ENCODE data around the gene TPK1. TPM values are rescaled to one million over a fixed set of nuclear protein-coding genes. Genes with fewer than 3 reads are reported as not detected.

The TPK1 gene
- polyA plus RNA-seq, 1 donor from 2014 or later, result 3.5 TPM

DNA sequence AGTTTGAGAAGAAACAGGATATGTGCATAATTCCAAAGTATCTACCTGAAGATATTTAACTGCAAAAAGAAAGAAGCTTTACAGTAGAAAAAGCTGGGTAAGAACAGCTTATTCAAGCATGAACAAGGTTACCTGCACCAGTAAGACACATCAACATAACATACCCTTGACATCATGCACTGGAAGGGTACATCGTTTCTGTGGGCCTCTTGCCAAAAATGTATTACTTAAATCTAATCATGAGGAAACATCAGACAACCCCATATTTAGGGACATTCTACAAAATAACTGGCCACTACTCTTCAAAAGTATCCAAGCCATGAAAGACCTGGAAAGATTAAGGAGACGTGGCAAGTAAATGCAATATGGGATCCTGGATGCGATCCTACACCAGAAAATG is 18.9 kb downstream of the TPK1 start:
- Histone ChIP-seq H3K9me3 (ENCODE audit: low read length) (no peaks in the 10 kb centered on the region), H3F3A (ENCODE audit: insufficient read depth, low read length, poor library complexity, severe bottlenecking) (no peaks in the 10 kb centered on the region), H4K20me1 (ENCODE audit: insufficient read depth) (no peaks in the 10 kb centered on the region), H3K9me2 (ENCODE audit: insufficient read depth, low read length) (no peaks in the 10 kb centered on the region), H3K27me3 (ENCODE audit: insufficient read depth, low read depth, low read length) (no peaks in the 10 kb centered on the region), H3K36me3 (ENCODE audit: insufficient read depth, low read length) (no peaks in the 10 kb centered on the region), H2AFZ (ENCODE audit: low read depth, low read length) (no peak overlapping the region), H3K4me3 (ENCODE audit: low read length) (no peak overlapping the region), H3K79me2 (replicated peaks; ENCODE audit: insufficient read depth, low read length) (no peaks in the 10 kb centered on the region), H3K4me2 (ENCODE audit: low read length) (no peak overlapping the region), H3K9ac (ENCODE audit: low read length) (no peak overlapping the region), H3K27ac (ENCODE audit: low read length) (no peak overlapping the region)
- TF ChIP-seq RAD21 (conservative IDR thresholded peaks at IDR 0.05) (no peak), TAF1 (IDR thresholded peaks at IDR 0.05; ENCODE audit: low read depth) (no peak), EZH2 (IDR thresholded peaks at IDR 0.05; ENCODE audit: borderline replicate concordance, insufficient read depth, low read length, poor library complexity, severe bottlenecking) (no peak), CTCF (IDR thresholded peaks at IDR 0.05; ENCODE audit: poor library complexity, severe bottlenecking) (no peak), SMC3 (conservative IDR thresholded peaks at IDR 0.05; ENCODE audit: poor library complexity) (no peak), POLR2AphosphoS5 (IDR thresholded peaks at IDR 0.05) (no peak), EP300 (conservative IDR thresholded peaks at IDR 0.05; ENCODE audit: poor library complexity, severe bottlenecking) (no peak)
- TF ChIP-seq, protein P1, sequence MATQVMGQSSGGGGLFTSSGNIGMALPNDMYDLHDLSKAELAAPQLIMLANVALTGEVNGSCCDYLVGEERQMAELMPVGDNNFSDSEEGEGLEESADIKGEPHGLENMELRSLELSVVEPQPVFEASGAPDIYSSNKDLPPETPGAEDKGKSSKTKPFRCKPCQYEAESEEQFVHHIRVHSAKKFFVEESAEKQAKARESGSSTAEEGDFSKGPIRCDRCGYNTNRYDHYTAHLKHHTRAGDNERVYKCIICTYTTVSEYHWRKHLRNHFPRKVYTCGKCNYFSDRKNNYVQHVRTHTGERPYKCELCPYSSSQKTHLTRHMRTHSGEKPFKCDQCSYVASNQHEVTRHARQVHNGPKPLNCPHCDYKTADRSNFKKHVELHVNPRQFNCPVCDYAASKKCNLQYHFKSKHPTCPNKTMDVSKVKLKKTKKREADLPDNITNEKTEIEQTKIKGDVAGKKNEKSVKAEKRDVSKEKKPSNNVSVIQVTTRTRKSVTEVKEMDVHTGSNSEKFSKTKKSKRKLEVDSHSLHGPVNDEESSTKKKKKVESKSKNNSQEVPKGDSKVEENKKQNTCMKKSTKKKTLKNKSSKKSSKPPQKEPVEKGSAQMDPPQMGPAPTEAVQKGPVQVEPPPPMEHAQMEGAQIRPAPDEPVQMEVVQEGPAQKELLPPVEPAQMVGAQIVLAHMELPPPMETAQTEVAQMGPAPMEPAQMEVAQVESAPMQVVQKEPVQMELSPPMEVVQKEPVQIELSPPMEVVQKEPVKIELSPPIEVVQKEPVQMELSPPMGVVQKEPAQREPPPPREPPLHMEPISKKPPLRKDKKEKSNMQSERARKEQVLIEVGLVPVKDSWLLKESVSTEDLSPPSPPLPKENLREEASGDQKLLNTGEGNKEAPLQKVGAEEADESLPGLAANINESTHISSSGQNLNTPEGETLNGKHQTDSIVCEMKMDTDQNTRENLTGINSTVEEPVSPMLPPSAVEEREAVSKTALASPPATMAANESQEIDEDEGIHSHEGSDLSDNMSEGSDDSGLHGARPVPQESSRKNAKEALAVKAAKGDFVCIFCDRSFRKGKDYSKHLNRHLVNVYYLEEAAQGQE (IDR thresholded peaks at IDR 0.05; ENCODE audit: borderline replicate concordance), result no peak

DNA sequence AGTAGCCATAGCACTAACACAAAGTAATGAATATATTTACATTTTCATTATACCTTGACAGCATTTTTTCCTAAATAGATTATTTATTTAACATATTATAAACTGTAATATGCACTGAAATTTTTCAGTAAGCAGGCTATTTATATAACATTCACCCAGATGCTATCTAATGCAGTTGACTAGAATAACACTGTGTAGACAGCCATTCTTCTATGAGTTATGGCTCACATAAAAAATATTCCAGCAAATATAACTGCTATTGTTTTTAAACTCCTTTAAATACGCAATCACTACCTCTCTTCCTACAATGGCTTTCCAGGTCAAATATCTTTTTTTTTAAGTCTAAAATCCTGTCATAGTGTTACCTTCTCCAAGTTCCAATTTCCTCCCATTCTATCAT is 21.6 kb downstream of the TPK1 start:
- H3K79me2 ChIP-seq (replicated peaks; ENCODE audit: insufficient read depth, low read length), result no peaks in the 10 kb centered on the region
- H4K20me1 ChIP-seq (ENCODE audit: insufficient read depth), result no peaks in the 10 kb centered on the region
- H2AFZ ChIP-seq (ENCODE audit: low read depth, low read length), result no peak overlapping the region
- no peaks in the 10 kb centered on the region for H3K9me3 ChIP-seq (ENCODE audit: low read length)
- H3F3A ChIP-seq (ENCODE audit: insufficient read depth, low read length, poor library complexity, severe bottlenecking), result no peaks in the 10 kb centered on the region
- no peaks in the 10 kb centered on the region for H3K27me3 ChIP-seq (ENCODE audit: insufficient read depth, low read depth, low read length)
- H3K36me3 ChIP-seq (ENCODE audit: insufficient read depth, low read length), result no peaks in the 10 kb centered on the region
- H3K4me2 ChIP-seq (ENCODE audit: low read length), result no peak overlapping the region
- TF ChIP-seq SMC3 (conservative IDR thresholded peaks at IDR 0.05; ENCODE audit: poor library complexity), result no peak
- no peak for TF ChIP-seq TAF1 (IDR thresholded peaks at IDR 0.05; ENCODE audit: low read depth)
- no peak for TF ChIP-seq MXI1 (conservative IDR thresholded peaks at IDR 0.05; ENCODE audit: poor library complexity, severe bottlenecking)
- no peak for TF ChIP-seq EP300 (conservative IDR thresholded peaks at IDR 0.05; ENCODE audit: poor library complexity, severe bottlenecking)
- TF ChIP-seq CTCF (IDR thresholded peaks at IDR 0.05; ENCODE audit: poor library complexity, severe bottlenecking), result no peak
- no peak for TF ChIP-seq POLR2AphosphoS5 (IDR thresholded peaks at IDR 0.05)
- TF ChIP-seq, protein P1 (IDR thresholded peaks at IDR 0.05; ENCODE audit: borderline replicate concordance), result no peak
- TF ChIP-seq EZH2 (IDR thresholded peaks at IDR 0.05; ENCODE audit: borderline replicate concordance, insufficient read depth, low read length, poor library complexity, severe bottlenecking), result no peak
- no peak overlapping the region for H3K4me3 ChIP-seq (ENCODE audit: low read length)
- no peaks in the 10 kb centered on the region for H3K9me2 ChIP-seq (ENCODE audit: insufficient read depth, low read length)
- H3K27ac ChIP-seq (ENCODE audit: low read length), result no peak overlapping the region
- no peak overlapping the region for H3K9ac ChIP-seq (ENCODE audit: low read length)
